HG03460 (cell line): ENCODE results near the gene RPL32.

ENCODE experiments used
- ATAC-seq: cut with Tn5 transposase; IDR thresholded peaks from one replicate; pipeline ENCODE4 v1.9.1; 2021; ENCODE audit not compliant: unreplicated experiment

RPL32 gene

DNA sequence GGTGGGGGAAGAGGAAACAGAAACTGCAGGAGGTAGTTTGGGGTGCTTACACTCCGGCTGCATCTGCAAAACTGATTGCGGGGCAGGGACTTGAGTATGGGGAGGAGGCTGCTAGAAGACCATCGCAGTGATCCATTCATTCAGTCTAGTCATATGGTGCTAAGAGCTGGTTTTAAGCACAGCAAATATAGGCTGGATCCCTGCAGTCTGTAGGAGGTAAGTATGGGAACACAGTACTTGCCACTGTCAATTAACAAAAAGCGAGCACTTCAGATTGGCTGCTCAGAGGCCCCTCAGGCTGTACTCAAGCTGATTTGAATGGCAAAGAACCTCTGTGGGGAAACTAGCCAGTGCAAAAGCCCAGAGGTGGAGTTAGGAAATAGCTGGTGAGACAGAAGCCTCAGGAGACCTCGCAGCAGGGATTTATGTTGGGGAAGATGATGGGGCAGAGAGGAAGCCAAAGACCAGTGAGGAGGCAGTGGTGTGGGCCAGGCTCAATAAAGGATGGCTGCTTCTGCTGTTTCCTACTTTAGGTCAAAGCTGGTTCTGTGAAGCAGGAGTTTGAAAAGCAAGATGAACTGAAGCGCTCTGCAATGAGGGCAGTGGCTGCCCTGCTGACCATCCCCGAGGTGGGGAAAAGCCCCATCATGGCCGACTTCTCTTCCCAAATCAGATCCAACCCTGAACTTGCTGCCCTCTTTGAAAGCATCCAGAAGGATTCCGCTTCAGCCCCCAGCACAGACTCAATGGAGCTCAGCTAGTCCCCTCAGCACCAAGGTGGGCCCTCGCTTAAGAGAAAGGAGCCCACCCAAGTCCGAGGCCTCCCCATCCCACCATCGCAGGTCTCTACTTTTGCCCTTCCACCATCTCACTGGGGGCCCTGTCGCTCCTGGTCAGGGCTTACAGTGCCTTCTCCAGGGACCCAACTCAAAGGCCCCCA is 7.9 kb downstream of the RPL32 start:
- no peak for ATAC-seq

DNA sequence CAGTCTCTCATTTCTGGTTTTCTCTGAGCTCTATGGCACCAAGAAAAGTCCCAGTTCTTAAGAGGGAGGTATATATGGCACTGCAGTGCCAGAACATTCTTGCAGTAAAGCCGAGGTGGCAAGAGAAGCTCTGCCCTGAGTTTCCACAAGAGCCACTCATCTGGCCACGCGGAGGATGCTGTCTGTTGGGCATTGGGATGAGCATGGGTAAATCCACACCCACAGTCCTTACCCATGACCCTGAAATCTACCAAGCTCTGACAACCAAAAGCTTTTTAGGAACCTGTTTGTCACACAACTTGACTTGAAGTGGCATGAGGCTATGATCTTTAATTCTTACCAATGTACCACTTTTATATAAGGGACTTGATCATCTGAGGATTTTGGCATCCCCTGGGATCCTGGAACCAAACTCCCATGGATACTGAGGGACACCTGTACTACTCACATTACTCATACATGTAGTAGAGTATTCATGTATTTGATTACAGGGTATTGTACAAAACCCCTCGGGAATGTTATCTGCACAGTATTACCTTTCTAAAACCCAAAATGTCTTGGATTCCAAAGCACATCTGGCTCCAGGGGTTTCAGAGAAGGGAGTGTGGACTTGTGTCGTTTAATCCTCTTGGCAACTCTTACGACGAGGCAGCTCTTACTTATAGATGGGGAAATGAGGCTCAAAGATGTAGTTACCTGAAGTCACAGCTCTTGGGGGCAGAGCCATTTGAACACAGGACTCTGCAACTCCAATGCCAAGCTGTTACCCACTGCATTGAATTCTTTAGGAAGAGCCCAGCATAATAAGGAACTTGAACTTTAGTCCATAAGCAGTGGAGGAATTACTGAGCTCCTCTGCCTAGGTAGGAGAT is 8.8 kb downstream of the RPL32 start:
- no peak for ATAC-seq

DNA sequence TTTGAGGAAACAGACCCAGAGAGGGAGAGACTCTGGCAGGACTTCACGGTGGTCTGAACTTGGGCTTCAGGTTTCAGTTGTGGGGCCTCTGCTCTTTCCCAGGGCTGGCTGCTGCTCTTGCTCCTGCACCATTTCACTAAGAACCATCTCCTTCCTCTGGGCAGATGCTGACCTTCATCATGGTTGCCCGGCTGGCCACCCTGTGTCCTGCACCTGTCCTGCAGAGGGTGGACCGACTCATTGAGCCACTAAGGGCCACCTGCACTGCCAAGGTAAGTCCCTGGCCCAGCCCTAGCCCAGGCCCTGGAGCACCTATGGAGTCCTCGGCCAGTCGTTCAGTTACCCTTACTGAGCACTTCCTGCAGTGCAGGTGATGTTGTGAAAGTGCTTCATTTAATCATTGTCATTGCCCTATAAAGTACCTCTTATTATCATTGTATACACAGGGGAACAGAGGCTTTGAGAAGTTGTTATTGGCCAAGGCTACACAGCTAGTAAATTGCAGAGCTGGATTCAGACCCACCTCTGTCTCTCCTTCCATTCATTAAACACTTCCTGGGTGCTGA is 10.0 kb downstream of the RPL32 start:
- ATAC-seq = no peak

DNA sequence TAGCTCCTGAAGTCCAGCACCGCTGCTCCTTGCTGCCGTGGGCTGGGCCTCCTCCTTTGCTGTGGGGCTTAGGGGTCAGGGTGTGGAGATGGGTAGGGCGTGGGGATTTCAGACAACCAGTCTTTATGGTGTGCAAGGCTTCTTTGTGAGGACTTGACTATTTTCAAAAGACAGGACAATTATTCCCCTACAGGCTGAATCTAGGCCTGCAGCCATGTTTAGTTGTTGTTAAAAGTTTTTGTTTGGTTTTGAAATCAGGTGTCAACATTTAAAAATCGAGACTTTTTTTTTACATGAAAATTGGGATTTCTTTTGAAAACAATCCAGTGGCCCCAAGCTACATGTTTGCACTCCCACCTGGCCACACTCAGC is 10.6 kb downstream of the RPL32 start:
- no peak for ATAC-seq

DNA sequence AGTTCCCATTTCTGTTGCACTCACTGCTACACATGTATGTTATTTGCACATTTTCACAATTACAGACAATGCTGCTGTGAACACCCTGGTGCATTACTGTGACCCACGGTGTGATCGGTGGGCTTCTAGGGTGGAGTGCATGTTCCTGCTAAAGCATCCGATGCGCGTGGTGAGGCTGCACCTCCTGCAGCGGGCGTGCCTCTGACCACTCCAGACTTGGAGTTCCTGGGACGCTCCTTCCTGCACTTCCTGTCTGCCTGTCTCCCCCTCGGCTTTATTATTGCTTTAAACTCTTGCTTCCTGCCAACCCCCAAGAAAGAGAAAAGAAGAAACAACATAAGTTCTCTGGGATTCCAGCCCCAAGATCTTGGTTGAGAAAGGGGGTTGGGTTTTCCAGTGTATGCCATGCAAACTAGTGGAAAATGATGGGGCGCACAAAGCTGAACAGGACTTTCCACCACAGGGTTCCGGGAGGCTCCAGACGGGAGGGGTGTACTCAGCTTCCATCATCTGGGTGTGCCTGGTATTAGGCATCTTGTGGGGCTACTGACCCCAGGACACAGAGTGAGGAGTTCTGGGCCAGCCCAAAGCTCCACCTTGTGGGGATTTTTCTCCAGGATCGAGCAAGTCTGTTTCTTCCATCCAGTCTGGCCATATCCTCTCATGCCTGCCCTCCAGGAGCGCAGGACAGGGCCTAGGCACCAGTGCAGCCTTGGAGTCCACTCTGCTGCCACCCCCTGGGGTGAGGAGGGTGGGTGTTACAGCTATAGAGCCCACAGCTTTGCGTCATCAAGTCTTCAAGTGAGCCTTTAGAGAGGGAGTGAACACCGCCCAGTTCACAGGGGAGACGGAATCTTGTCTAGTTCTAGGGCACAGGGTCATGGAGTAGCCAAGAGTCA is 11.2 kb downstream of the RPL32 start:
- ATAC-seq = no peak

DNA sequence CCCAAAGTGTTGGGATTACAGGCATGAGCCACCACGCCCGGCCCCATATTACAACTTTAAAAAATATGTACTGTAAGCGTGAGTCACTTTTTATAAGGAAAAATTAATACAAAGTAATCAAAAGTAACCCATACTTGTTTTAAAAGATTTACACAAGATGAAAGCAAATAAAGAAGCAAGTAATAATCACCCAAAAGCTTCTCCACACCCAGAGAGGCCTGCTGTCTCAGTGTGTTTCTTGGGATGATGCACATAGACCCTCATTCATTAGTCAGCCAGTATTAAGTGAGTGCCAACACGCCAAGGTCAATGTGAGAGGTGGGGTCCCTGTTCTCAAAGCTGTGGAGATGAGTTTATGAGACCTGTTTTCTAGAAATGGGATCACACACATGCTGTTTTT is 12.0 kb downstream of the RPL32 start:
- ATAC-seq = no peak

DNA sequence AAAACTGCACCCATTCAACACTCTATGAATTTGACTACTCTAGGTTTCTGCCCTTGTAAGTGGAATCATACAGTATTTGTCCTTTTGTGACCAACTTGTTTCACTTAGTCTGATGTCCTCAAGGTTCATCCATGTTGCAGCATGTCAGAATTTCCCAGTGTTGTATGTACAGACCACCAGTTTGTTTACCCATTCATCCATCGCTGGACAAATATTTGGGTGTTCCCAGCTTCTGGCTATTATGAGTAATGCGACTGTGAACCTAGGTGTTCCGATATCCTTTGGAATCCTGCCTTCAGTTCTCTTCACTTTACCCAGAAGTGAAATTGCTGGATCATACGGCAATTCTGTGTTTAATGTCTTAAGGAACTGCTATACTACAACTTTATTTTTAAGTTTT is 12.6 kb downstream of the RPL32 start:
- no peak for ATAC-seq

DNA sequence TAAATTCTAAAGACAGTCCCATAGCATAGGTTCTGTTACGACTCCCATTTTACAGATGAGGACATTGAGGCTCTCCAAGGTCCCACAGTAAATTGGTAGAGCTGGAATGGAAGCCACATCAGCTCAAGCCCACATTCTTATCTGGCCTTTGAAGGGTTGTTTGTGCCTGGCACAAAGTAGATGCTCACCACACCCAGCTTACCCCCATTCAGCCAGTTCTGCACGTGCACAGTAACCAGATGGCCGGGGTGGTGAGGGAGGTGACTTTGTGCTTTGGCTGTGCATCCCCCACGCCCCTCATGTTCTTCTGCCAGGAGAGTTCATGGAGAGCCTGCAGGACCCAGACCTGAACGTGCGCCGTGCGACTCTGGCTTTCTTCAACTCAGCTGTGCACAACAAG is 16.2 kb downstream of the RPL32 start:
- ATAC-seq = no peak

DNA sequence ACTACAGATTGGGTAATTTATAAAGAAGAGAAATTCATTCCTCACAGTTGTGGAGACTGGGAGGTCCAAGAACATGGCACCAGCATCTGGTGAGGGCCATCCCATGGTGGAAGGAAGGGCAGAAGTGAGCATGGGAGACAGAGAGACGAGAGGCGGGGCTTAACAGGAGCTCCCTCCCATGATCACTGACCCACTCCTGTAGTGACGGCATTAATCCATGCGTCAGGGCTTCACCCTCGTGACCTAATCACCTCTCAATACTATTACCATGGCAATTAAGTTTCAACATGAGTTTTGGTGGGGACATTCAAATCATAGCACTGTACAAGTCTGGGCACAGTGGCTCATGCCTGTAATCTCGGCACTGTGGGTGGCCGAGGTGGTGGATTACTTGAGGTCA is 17.1 kb downstream of the RPL32 start:
- no peak for ATAC-seq

DNA sequence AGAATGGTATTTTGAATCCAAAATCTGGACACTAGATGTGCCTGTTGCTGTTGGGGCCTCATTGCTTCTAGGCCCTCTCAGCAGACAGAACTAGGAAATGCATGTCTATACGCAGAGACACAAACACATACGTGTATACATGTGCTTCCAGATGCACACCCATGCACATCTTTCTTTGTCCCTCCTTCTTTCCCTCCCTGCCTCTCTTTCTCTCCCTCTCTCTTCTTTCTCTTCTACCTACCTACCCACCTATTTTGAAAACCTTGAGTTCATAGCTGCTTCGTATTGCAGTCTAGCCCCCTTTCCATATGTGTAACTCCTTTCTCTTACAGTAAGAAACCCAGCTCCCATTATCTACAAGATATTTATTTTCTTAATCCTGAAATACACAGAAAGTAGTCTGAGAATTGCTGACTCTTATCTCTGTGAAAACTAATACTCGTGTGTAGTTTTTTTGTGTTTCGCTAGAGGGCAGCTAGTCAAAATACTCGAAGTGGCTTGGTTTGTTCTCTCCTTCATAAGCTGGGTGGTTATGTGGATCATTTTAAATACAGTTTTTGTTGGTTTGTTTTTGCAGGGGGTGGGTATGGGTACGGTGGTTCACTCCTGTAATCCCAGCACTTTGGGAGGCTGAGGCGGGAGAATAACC is 18.5 kb downstream of the RPL32 start:
- ATAC-seq = no peak

DNA sequence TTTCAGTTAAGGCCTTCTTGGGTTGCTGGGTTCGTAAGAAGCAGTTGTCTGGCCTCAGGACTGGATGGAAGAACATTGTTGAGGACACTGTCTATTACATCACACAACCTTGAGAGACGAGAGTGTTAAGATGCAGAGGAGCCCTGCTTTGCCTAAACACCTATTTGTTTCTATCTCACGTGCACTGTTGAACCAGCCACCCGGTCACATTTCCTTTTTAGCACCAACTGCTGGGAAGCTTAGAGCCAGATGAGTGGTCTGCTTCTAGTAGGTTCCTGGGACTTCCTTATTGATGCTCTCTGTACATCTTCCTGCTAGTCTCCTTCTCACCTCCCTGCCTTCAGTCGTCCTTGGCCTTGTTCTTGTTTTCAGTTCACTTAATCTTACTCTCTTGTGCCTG is 22.6 kb downstream of the RPL32 start:
- no peak for ATAC-seq

DNA sequence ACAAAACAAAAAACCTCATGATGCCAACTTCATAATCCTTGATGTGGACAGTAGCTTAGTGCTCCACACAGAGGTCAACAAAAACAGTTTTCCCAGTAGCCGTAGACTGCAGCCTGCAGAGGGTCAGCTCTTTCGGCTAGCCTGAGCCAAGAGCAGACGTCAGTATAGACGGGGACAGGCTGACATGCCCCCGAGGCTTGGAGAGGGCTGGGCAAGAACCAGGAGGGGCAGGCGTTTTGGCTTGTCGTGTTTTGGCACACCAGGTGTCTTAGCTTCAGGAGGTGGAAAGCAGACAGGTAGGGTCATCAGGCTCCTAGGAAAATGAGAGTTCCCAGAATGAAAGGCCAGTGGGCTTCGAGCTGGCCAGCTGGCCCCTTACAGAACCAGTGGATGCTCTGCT is 23.1 kb downstream of the RPL32 start:
- ATAC-seq = no peak

DNA sequence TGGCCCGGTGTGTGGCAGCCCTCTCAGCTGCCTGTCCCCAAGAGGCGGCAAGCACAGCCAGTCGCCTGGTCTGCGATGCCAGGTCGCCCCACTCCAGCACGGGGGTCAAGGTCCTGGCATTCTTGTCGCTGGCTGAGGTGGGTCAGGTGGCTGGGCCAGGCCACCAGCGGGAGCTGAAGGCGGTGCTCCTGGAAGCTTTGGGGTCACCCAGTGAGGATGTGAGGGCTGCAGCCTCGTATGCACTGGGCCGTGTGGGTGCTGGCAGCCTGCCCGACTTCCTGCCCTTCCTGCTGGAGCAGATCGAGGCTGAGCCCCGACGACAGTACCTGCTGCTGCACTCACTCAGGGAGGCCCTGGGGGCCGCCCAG is 24.0 kb downstream of the RPL32 start:
- ATAC-seq = no peak

DNA sequence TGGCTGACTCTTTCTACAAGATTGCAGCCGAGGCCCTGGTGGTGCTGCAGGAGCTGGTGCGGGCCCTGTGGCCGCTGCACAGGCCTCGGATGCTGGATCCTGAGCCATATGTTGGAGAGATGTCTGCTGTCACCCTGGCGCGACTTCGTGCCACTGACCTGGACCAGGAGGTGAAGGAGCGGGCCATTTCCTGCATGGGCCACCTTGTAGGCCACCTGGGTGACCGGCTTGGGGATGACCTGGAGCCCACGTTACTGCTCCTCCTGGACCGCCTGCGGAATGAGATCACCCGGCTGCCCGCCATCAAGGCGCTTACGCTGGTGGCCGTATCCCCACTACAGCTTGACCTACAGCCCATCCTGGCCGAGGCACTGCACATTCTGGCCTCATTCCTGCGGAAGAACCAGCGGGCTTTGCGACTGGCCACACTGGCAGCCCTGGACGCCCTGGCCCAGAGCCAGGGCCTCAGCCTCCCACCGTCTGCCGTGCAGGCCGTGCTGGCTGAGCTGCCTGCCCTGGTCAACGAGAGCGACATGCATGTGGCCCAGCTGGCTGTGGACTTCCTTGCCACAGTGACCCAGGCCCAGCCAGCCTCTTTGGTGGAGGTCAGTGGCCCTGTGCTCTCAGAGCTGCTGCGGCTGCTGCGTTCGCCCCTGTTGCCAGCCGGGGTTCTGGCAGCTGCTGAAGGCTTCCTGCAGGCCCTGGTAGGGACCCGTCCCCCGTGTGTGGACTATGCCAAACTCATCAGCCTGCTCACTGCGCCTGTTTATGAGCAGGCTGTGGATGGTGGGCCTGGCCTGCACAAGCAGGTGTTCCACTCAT is 24.6 kb downstream of the RPL32 start:
- no peak for ATAC-seq

DNA sequence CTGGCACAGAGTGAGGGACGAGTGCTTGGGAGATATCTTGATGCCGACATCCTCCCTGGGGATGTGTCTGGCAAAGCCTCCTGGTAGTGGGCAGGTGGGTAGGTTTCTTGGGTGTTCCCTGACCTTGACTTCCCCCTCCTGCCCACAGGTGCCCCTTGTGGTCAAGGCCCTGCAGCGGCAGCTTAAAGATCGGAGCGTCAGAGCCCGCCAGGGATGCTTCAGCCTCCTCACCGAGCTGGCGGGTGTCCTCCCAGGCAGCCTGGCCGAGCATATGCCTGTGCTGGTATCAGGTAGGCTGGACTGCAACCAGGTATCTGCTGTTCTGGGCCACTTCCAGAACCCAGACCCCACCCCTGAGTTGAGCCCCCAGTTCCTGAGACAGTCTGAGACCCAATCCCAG is 25.6 kb downstream of the RPL32 start:
- no peak for ATAC-seq

DNA sequence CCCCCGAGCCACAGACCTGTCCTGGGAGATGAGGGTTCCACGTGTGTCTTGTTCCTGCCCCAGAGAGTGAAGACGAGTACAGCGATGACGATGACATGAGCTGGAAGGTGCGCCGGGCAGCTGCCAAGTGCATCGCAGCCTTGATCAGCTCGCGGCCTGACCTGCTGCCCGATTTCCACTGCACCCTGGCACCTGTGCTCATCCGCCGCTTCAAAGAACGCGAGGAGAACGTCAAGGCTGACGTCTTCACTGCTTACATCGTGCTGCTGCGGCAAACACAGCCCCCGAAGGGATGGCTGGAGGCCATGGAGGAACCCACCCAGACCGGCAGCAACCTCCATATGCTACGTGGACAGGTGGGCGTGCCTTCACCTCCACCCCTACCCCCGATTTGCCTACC is 26.3 kb downstream of the RPL32 start:
- no peak for ATAC-seq

DNA sequence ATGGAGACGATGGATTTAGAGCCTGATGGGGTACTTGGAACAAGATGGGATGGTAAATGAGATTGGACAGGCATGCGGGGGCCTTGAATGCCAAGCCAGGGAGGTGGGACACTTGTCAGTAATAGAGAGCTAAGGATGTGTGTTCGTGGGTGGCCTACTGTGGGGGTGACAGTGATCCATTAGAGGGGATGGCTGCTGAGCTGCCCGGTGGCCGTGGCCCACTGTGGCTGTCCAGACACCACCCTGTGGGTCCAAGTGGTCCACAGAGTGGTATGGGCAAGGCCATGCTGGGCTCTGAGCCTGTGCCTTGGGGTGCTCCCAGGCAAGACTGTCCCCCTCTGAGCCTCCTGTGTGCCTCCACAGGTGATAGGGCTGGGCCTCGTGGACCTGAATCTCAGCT is 27.4 kb downstream of the RPL32 start:
- ATAC-seq = no peak

DNA sequence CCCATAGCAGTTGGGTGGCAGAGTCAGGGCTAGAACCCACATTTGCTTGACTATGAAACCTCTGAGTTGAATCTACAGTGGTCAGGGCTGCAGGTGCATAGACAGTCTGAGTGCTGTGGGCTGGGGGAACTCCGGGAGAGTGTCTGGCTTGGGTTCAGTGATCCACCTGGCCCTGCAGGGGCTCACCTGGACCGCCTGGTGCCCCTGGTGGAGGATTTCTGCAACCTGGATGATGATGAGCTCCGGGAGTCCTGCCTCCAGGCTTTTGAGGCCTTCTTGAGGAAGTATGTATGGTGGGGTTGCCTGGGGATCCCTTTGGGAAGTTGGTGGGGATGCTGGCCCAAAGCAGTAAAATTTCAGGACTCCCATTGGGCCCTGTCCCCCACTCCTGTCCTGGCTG is 28.6 kb downstream of the RPL32 start:
- no peak for ATAC-seq

DNA sequence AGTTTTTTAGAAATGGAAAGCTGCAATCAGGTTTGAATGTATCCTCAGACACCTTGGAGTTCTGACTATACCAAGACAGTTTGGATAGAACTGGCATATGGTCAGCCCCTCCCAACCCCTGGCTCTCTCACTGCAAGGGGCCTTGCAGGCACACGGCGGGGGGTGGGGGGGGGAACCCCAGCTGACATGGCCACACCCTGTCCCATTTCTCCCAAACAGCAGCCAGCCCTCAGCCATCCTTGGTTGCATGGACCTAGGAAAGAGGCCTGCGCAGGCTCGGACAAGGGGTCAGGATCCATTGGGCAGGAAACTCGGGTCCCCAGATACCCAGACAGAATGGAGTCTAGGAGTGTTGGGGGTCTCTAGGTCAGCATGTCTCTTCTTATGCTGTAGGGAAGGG is 30.4 kb downstream of the RPL32 start:
- ATAC-seq = no peak
